Measurements from ENCODE around the gene EAPP. TPM values are rescaled to one million over a fixed set of nuclear protein-coding genes. Genes with fewer than 3 reads are reported as not detected.

EAPP gene
- total and polyA plus RNA-seq, 2 of the 13 experiments (the other 11 are each of a cell fraction or from before 2014, with no cell fraction given), result 68.7 to 110 TPM

DNA sequence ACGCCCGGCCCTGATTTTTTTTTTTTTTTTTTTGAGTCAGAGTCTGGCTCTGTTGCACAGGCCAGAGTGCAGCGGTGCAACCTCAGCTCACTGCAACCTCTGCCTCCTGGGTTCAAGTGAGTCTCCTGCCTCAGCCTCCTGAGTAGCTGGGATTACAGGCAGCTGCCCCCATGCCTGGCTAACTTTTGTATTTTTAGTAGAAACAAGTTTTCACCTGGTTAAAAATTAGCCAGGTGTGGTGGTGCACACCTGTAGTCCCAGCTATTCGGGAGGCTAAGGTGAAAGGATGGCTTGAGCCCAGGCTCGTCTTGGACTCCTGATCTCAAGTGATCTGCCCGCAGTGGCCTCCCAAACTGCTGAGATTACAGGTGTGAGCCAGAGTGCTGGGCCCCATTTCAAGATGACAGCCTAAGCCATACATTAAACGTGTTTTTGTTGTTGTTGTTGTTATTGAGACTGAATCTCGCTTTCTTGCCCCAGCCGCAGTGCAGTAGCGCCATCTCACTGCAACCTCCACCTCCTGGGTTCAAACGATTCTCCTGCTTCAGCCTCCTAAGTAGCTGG lies 42.7 kb upstream of the EAPP start:
- Histone ChIP-seq H3K9me3 (ENCODE audit: low read length) (no peaks in the 10 kb centered on the region), H2AFZ (ENCODE audit: low read length) (no peak overlapping the region), H3K9ac (ENCODE audit: insufficient read depth, low read depth, low read length) (no peak overlapping the region), H3K4me1 (ENCODE audit: insufficient read depth, low read length) (no peaks in the 10 kb centered on the region), H3K4me2 (ENCODE audit: low read depth, low read length) (no peak overlapping the region), H3K27me3 (ENCODE audit: control insufficient read depth in 1 of 2, insufficient read depth in 2 of 2, low read length in 2 of 2) (no peaks in the 10 kb centered on the region), H3K27ac (ENCODE audit: extremely low read length, insufficient read depth, low read length) (no peak overlapping the region), H3K4me3 (replicated peaks in 1 of 3; ENCODE audit: insufficient read depth in 1 of 3, low read depth in 2 of 3, low read length in 3 of 3) (no peak overlapping the region), H3K36me3 (replicated peaks in 1 of 2; ENCODE audit: control insufficient read depth in 1 of 2, insufficient read depth in 2 of 2, low read length in 2 of 2) (peaks cover 27 to 79% of the 10 kb centered on the region in 2 experiments), H4K20me1 (ENCODE audit: insufficient read depth, low read length) (no peaks in the 10 kb centered on the region; the same call in 1 of the 2 replicates), H3K79me2 (ENCODE audit: insufficient read depth, low read length) (no peaks in the 10 kb centered on the region)
- DNase-seq (ENCODE audit: low spot score) (no peak), ATAC-seq (no peak), FAIRE-seq (no peak)
- ChIA-PET CTCF (ENCODE audit: low intra/inter-chr PET ratio, low total read pairs) (no interaction called here), POLR2A (no interaction called here)
- BruUV-seq (replicated peaks), result no TSS peak
- TF ChIP-seq, protein P1, sequence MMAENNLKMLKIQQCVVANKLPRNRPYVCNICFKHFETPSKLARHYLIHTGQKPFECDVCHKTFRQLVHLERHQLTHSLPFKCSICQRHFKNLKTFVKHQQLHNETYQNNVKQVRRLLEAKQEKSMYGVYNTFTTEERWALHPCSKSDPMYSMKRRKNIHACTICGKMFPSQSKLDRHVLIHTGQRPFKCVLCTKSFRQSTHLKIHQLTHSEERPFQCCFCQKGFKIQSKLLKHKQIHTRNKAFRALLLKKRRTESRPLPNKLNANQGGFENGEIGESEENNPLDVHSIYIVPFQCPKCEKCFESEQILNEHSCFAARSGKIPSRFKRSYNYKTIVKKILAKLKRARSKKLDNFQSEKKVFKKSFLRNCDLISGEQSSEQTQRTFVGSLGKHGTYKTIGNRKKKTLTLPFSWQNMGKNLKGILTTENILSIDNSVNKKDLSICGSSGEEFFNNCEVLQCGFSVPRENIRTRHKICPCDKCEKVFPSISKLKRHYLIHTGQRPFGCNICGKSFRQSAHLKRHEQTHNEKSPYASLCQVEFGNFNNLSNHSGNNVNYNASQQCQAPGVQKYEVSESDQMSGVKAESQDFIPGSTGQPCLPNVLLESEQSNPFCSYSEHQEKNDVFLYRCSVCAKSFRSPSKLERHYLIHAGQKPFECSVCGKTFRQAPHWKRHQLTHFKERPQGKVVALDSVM (CRISPR knock-in tag; IDR thresholded peaks at IDR 0.05), result peak; percentile 33; the same call in 1 of the 2 replicates
- TF ChIP-seq, protein P2, sequence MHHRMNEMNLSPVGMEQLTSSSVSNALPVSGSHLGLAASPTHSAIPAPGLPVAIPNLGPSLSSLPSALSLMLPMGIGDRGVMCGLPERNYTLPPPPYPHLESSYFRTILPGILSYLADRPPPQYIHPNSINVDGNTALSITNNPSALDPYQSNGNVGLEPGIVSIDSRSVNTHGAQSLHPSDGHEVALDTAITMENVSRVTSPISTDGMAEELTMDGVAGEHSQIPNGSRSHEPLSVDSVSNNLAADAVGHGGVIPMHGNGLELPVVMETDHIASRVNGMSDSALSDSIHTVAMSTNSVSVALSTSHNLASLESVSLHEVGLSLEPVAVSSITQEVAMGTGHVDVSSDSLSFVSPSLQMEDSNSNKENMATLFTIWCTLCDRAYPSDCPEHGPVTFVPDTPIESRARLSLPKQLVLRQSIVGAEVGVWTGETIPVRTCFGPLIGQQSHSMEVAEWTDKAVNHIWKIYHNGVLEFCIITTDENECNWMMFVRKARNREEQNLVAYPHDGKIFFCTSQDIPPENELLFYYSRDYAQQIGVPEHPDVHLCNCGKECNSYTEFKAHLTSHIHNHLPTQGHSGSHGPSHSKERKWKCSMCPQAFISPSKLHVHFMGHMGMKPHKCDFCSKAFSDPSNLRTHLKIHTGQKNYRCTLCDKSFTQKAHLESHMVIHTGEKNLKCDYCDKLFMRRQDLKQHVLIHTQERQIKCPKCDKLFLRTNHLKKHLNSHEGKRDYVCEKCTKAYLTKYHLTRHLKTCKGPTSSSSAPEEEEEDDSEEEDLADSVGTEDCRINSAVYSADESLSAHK (CRISPR knock-in tag; IDR thresholded peaks at IDR 0.05; ENCODE audit: borderline replicate concordance), result no peak
- TF ChIP-seq EED (CRISPR knock-in tag; IDR thresholded peaks at IDR 0.05) (0 out of 2 replicates have a peak, but pooled peaks have one; percentile 19), ZNF607 (CRISPR knock-in tag; IDR thresholded peaks at IDR 0.05; ENCODE audit: borderline replicate concordance) (0 out of 2 replicates have a peak, but pooled peaks have one; percentile 55), ZNF546 (CRISPR knock-in tag; conservative IDR thresholded peaks at IDR 0.05) (no peak), MTF1 (CRISPR knock-in tag; IDR thresholded peaks at IDR 0.05) (no peak), ZNF891 (CRISPR knock-in tag; IDR thresholded peaks at IDR 0.05) (peak; percentile 58; the same call in 1 of the 2 replicates), ZNF460 (CRISPR knock-in tag; IDR thresholded peaks at IDR 0.05; ENCODE audit: borderline replicate concordance) (peak; percentile 78)
- TF ChIP-seq, protein P3, sequence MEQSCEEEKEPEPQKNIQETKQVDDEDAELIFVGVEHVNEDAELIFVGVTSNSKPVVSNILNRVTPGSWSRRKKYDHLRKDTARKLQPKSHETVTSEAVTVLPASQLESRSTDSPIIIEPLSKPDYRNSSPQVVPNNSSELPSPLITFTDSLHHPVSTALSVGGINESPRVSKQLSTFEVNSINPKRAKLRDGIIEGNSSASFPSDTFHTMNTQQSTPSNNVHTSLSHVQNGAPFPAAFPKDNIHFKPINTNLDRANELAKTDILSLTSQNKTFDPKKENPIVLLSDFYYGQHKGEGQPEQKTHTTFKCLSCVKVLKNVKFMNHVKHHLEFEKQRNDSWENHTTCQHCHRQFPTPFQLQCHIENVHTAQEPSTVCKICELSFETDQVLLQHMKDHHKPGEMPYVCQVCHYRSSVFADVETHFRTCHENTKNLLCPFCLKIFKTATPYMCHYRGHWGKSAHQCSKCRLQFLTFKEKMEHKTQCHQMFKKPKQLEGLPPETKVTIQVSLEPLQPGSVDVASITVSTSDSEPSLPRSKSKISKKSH (CRISPR knock-in tag; IDR thresholded peaks at IDR 0.05; ENCODE audit: borderline replicate concordance), result 0 out of 2 replicates have a peak, but pooled peaks have one; percentile 34
- TF ChIP-seq, protein P4, sequence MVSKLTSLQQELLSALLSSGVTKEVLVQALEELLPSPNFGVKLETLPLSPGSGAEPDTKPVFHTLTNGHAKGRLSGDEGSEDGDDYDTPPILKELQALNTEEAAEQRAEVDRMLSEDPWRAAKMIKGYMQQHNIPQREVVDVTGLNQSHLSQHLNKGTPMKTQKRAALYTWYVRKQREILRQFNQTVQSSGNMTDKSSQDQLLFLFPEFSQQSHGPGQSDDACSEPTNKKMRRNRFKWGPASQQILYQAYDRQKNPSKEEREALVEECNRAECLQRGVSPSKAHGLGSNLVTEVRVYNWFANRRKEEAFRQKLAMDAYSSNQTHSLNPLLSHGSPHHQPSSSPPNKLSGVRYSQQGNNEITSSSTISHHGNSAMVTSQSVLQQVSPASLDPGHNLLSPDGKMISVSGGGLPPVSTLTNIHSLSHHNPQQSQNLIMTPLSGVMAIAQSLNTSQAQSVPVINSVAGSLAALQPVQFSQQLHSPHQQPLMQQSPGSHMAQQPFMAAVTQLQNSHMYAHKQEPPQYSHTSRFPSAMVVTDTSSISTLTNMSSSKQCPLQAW (CRISPR knock-in tag; IDR thresholded peaks at IDR 0.05), result 0 out of 2 replicates have a peak, but pooled peaks have one; percentile 22
- TF ChIP-seq, protein P5, sequence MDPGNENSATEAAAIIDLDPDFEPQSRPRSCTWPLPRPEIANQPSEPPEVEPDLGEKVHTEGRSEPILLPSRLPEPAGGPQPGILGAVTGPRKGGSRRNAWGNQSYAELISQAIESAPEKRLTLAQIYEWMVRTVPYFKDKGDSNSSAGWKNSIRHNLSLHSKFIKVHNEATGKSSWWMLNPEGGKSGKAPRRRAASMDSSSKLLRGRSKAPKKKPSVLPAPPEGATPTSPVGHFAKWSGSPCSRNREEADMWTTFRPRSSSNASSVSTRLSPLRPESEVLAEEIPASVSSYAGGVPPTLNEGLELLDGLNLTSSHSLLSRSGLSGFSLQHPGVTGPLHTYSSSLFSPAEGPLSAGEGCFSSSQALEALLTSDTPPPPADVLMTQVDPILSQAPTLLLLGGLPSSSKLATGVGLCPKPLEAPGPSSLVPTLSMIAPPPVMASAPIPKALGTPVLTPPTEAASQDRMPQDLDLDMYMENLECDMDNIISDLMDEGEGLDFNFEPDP (CRISPR knock-in tag; conservative IDR thresholded peaks at IDR 0.05), result 0 out of 2 replicates have a peak, but pooled peaks have one; percentile 79
- in situ Hi-C loops (cut with HindIII; ENCODE audit: extremely low pct_ligation_motif_present, low pct_unique_long_range_greater_than_20kb) (no loop called here), intact Hi-C loops (cut with micrococcal nuclease; ENCODE audit: unreplicated experiment) (no loop called here)
- 97% methylated on average over 11 of the region's 11 CpGs for WGBS (ENCODE audit: low lambda C conversion rate)
